ENCODE results near the gene MTRR.

MTRR gene

GRCh38 chr5:7837403-7837802 is 31.5 kb upstream of the MTRR start:
- TF ChIP-seq CTCF (IDR thresholded peaks at IDR 0.05) = no peak

DNA sequence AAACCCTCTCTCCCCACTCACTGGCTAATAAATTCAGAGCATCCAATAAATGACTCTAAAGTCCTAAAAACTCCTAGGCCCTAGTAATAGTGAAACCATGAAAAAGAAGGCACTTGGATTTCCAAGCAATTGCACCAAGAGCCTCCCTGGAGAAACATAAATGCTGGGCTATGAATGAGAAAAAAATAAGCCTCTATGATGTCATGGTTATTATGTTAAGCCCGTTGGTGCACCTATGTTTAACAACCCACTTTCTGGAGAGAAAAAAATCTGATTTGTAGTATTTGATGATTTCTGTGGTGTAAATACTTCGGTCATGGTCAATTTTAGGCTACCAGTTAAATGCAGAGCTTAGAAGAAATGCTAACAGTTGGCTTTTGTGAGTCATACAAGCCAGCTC is 26.4 kb upstream of the MTRR start:
- TF ChIP-seq CTCF (IDR thresholded peaks at IDR 0.05) = no peak

DNA sequence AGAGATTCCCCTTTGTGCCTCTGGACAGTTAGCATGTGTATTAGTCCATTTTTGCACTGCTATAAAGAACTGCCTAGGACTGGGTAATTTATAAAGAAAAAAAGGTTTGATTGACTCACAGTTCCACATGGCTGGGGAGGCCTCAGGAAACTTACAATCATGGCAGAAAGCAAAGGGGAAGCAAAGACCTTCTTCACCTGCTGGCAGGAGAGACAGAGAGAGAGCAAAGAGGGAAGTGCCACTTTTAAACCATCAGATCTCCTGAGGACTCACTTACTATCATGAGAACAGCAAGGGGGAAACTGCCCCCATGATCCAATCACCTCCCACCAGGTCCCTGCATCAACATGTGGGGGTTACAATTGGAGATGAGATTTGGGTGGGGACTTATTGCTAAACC is 24.0 kb upstream of the MTRR start:
- no peak for TF ChIP-seq CTCF (IDR thresholded peaks at IDR 0.05)

GRCh38 chr5:7845557-7845956 is 23.4 kb upstream of the MTRR start:
- no peak for TF ChIP-seq CTCF (IDR thresholded peaks at IDR 0.05)

DNA sequence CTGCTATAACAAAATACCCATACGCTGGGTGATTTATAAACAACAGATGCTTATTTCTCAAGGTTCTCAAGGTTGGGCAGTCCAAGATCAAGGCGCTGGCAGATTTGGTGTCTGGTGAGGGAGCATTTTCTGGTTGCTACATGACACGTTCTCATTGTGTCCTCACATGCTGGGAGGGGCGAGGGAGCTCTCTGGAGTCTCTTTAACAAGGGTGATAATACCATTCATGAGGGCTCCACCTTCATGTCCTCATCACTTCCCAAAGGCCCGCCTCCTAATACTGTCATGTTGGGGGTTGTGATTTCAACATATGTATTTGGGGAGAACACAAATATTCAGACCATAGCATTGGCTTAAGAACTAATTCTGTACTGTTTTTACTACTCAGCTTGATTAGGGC is 22.6 kb upstream of the MTRR start:
- TF ChIP-seq CTCF (IDR thresholded peaks at IDR 0.05) = no peak

- TF ChIP-seq CTCF (IDR thresholded peaks at IDR 0.05) = no peak
These were observed 20.7 kb upstream of the MTRR start for GRCh38 chr5:7848296-7848695.

GRCh38 chr5:7849681-7850394 is 19.1 kb upstream of the MTRR start:
- TF ChIP-seq CTCF (IDR thresholded peaks at IDR 0.05) = no peak

Data from LNCAP (cell line).